ENCODE data around the gene KIT.

Gene KIT

DNA sequence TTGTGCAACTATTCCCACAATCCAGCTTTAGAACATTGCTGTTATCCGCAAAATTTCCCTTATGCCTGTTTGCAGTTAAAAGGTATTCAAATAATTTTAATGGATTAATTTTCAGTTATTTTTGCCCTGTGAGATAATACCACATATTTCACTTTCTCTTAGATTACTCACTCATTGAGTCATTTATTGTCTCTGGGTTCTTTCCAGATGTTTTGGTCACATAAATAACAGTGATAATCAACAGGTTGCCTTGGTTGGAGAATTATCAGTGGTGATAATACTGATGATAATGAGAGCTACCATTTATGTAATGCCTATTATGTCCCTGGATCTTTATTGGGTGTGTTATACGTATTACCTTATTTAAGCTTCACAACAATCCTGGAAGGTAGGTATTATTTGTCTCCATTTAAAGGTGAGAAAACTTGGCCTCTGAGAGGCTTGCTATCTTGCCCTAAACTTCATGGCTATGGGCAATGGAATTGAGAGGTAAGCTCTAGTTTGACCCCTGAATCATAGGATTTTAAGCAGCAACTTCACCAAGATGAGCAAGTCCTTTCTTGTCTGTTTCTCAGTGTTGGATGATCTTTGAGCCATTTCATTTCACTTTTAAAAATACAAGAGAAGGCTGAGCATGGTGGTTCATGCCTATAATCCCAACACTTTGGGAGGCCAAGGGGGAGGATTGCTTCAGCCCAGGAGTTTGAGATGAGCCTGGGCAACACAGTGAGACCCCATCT is 87.4 kb downstream of the KIT start:
- no peak for DNase-seq (ENCODE audit: low spot score)

DNA sequence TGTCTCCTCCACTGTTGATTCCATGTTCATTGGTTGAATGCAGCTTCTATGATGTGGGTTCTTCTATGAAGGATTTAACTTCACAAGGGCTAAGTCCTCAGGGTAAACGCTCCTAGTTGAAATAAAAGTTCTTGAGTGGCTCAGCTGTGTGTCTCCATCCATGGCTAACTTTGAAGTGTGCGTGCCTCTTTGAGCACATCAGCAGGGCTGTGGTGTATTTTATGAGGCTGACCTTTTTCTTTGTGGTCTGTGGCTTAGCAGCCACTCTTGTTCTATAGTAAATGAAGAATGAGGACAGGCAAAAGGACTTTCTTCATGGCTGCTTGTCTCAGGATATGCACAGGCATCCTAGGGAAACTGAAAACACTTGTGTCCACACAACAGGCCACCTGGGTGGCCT is 88.5 kb downstream of the KIT start:
- no peak for DNase-seq (ENCODE audit: low spot score)

DNA sequence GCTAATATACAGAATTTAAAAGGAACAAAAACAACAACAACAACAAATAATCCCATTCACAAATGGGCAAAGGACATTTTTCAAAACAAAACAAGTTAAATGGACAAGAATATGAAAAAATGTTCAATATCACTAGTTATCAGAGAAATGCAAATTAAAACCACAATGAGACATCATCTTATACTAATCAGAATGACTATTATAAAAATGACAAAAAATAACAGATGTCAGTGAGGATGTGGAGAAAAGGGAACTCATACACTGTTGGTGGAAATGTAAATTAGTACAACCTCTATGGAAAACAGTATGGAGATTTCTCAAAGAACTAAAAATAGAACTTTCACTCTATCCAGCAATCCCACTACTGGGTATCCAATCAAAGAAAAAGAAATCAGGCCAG is 92.6 kb downstream of the KIT start:
- DNase-seq (ENCODE audit: low spot score), result no peak

DNA sequence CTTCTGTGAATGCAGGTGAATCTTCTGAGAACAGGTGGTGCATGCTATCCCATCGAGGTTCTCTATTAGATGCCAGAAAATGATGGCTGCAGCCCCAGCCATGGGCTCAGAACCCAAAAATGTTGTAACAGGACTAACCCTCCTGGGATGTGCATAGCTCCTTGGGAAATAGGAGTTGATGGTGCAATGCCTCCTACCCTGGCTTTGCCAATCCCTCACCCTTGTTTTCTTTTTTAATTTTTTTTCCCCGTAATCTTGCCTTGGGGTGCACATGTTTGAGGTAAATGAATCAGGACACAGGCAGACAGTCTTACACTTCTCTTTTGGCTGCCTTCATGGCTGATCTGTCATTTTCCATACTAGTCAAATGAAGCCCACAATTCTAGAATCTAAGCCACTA is 96.6 kb downstream of the KIT start:
- no peak for DNase-seq (ENCODE audit: low spot score)

DNA sequence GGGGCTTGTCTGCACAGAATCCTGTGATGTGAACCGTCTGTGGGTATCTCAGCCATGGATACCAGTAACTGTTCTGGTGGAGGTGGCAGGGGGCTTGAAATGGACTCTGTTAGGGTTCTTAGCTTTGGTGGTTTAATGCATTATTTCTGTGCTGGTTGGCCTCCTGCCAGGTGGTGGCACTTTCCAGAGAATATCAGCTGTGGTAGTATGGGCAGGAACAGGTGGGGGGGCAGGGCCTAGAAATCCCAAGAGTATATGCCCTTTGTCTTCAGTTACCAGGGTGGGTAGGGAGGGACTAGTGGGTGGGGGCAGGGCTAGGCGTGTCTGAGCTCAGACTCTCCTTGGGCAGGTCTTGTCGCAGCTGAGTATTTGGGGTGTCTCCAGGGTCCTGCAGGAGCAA is 106.7 kb downstream of the KIT start:
- DNase-seq (ENCODE audit: low spot score), result no peak

DNA sequence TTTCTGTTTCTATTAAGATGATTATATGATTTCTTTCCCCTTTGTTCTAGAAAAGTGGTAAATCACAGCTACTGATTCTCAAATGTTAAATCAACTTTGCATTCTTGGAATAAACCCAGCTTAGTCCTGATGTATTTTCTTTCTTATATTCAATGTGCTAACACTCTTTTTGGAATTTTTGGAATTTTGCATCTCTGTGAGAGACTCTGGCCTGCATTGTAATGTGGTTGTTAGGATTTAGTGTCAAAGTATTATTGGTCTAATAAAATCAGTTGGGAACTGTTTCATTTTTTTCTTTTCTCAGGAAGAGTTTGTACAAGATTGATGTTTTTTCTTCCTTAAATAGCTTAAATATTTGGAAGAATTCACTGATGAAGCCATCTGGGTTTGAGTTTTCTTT is 109.6 kb downstream of the KIT start:
- no peak for DNase-seq (ENCODE audit: low spot score)

DNA sequence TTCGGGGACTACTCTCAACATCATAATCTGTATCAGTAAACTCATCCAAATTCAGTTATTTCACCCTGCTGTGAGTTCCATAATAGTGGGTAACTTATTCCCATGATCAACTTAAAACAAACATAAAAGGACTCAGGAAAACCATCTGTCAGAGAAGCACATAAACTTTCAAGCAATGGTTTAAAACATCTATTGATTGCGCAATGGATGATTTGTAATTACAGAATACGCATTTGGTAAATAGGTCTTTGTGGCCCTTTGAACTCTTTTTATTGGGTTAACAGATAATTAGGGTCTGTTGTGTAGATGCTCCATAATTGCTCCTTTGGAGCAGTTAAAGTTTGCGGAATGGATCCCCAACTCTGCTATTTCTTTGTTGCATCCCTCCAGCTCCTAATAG is 115.3 kb downstream of the KIT start:
- DNase-seq (ENCODE audit: low spot score), result no peak

DNA sequence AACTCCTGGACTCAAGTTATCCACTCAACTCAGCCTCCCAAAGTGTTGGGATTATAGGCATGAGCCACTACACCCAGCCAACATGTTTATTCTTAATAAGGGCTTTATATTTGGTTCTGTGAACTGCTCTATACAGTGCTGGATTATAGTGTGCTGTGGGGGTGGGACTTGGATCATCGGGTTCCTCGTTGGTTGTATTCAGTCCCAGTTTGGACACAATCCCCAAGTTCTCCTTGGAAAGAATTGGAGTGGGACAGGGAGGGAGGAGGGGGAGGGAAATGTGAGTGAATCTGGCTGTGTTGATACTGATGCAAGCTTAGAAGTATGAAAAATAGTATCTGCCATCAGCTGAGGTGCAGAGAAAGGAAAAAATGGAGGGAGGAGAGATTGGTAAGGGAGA is 121.3 kb downstream of the KIT start:
- no peak for DNase-seq (ENCODE audit: low spot score)

DNA sequence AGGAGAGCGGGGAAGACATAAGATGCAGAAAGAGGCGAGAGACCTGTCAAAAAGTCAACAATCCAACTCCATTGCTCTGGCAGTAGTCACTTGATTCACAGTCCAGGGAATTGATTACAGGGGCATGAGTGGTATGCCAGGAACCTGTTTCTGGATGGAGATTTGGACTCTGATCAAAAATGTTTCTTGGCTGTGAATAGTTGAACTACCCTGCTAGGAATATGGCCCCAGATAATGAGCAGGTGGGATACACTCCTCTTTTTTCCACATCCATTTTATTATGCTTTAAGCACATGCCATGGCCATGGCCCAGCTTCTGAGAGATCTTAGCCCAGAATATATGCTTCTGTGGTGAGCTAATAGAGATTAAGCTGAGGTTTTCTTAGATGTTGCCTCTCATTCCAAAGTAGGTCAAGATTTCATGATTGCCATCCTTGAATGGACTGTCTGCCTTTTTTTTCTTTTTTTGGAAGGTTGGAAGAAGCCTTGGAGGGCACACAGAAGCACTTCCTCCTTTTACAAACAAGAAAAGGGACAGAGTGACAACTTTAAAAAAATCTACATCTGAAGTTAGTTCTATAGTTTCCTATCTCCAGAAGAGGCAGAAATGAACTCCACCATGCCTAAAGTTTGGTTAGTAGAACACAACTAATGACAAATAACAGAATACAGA is 121.9 kb downstream of the KIT start:
- DNase-seq (ENCODE audit: low spot score), result no peak

DNA sequence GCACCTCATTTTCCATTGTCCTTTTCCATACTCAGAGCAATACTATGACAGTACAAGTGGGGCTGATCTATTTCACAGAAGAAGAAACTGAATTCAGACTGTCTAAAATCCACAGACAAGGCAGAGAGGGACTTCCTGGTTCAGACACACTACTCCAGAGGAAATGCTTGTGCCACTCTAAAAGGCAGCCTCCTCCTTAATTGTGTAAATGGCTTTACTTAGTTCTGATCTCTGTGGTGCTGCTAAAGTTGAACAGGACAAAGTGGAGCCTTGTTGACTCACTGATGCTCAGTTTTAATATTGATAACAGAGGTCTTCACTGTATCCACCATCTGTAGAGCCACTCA is 122.4 kb downstream of the KIT start:
- no peak for DNase-seq (ENCODE audit: low spot score)

DNA sequence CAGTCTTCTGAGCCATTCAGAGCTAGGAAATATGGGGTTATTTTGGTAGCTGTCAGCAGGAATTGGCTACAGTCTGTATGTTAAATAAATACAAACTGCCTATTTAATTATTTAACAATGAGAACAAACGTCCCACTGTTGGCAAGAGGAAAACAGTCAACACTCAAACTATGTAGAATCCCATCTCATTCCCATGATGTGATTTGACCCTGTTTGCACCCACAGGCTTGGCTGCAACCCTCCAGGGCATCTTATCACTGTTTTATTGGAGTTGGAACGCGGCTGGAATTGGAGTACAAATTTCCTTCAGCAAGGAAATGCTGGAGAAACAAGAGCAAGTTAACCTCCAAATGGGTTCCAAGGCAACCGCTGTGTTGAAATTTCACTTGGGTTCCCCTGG is 124.0 kb downstream of the KIT start:
- no peak for DNase-seq (ENCODE audit: low spot score)

DNA sequence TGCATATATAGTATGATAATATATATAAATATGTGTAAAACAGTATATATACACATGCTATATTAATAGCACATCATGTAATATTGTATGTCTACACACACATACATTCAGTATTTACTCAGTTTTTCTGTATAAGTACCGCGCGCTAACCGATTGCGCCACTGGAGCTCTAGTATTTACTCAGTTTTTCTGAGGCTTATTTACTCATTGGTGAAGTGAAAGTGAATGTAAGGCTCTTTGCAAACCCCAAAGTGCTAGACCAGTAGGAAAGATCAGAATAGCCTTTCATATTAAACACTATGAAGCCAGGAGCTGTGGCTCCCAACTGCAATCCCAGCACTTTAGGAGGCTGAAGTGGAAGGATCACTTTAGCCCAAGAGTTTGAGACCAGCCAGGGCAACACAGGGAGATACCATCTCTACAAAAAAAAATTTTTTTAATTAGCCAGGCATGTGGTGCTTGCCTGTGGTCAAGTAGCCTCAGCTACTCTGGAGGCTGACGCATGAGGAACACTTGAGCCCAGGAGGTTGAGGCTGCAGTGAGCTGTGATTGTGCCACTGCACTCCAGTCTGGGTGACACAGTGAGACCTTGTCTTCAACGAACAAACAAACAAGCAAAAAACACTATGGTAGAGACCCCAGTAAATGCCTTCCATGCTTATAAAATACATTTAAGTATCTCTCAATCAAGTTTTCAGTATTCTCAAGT is 125.8 kb downstream of the KIT start:
- DNase-seq (ENCODE audit: low spot score), result no peak

DNA sequence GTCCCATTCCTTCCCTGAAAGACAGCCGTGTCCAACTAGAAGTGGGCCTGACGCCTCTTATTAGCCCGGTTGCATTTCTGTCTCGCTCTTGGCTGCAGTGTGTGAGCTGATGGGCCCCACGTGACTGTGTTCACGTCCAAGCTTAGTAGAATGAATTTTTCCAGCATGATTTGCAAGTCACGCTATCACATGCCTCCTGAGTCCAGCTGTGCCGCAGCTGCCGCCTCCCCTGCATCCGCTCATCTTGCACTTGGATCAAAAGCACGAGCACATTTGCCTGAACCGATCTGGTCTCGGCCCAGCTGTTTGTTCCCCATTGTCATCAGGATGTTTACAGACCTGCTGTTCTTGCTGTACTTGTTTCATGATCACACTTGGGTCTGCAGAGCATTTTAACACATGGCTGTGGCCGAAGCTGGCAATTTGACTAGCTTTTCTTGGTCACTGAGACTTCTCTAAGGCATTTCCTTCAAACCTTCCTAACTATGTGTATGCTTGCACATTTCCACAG is 126.5 kb downstream of the KIT start:
- no peak for DNase-seq (ENCODE audit: low spot score)
